SU-DHL-6 (cell line): Measurements from ENCODE around the gene TRAF2.

Source experiments
- EZH2phosphoT487 ChIP-seq: fragments of 200-600 bp; sonication (generic), shearing (Covaris generic); conservative IDR thresholded peaks from 2 replicates; pipeline ENCODE4 v1.6.1; 2018; ENCODE audit warnings: mild to moderate bottlenecking, antibody characterized with exemption, low read length, moderate library complexity, mixed read lengths
- TF ChIP-seq, protein P1 (sequence below): fragments of 200-600 bp; sonication (generic); IDR thresholded peaks from one replicate; pipeline ENCODE4 v1.5.1; 2017; ENCODE audit warnings: antibody characterized with exemption, mild to moderate bottlenecking, low read length, moderate library complexity; ENCODE audit not compliant: insufficient read depth, poor library complexity, severe bottlenecking

DNA sequence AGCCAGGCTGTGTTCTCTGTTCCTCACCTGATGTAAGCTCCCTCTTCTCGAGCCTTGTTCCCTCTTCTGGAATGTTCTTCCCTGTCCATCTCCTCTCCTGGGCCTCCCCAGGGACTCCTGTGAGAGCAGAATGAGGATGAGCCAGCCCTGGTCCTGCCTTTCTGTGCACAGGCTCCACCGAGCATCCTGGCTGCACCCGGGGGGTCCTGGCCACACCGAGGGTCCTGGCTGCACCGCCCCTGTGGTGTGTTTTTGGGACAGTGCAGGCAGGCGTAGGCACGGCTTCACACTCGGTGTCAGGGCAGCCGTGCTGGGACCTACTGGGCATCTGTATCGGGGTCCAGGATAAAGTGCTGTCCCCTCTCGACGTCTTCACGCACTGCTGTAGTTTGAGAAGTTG lies 40.4 kb downstream of the TRAF2 start:
- TF ChIP-seq, protein P1, sequence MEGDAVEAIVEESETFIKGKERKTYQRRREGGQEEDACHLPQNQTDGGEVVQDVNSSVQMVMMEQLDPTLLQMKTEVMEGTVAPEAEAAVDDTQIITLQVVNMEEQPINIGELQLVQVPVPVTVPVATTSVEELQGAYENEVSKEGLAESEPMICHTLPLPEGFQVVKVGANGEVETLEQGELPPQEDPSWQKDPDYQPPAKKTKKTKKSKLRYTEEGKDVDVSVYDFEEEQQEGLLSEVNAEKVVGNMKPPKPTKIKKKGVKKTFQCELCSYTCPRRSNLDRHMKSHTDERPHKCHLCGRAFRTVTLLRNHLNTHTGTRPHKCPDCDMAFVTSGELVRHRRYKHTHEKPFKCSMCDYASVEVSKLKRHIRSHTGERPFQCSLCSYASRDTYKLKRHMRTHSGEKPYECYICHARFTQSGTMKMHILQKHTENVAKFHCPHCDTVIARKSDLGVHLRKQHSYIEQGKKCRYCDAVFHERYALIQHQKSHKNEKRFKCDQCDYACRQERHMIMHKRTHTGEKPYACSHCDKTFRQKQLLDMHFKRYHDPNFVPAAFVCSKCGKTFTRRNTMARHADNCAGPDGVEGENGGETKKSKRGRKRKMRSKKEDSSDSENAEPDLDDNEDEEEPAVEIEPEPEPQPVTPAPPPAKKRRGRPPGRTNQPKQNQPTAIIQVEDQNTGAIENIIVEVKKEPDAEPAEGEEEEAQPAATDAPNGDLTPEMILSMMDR, result no peak
- TF ChIP-seq EZH2phosphoT487, result no peak
